Prostate gland (tissue), 2 donors: ENCODE results near the gene CD180. TPM values are rescaled to one million over a fixed set of nuclear protein-coding genes. Genes with fewer than 3 reads are reported as not detected.

Experiments
- DNase-seq: peaks from one replicate; pipeline ENCODE4 v3.0.0-alpha.2; 2019; ENCODE audit warnings: low spot score
- H3K27ac ChIP-seq, 2 donors: fragments of 200-600 bp; sonication (generic); 2 replicates each; pipeline ENCODE4 v1.5.1; 2017 to 2019
- H3K27me3 ChIP-seq: fragments of 200-600 bp; sonication (generic); replicated peaks from 2 replicates; pipeline ENCODE4 v1.5.1; 2019; ENCODE audit not compliant: insufficient read depth
- H3K36me3 ChIP-seq, 2 donors: fragments of 200-600 bp; sonication (generic); 1 replicate in 1 of 2; 2 replicates in 1 of 2; pipeline versions ENCODE4 v1.5.1 to v1.8.1; 2017 to 2019
- H3K4me1 ChIP-seq: fragments of 200-600 bp; sonication (generic); replicated peaks from 2 replicates; pipeline ENCODE4 v1.5.1; 2019
- H3K4me3 ChIP-seq, 2 donors: fragments of 200-600 bp; sonication (generic); 2 replicates each; pipeline ENCODE4 v1.5.1; 2017 to 2019
- H3K9me3 ChIP-seq: fragments of 200-600 bp; sonication (generic); 2 replicates; pipeline ENCODE4 v1.5.1; 2017
- CTCF ChIP-seq, 4 experiments: fragments of 200-600 bp in 2 of 4; fragments of 450-650 bp in 2 of 4; sonication (generic) in 2 of 4; IDR thresholded peaks; 1 replicate in 3 of 4; 2 replicates in 1 of 4; pipeline ENCODE4 v1.5.1; 2016 to 2019; ENCODE audit warnings: antibody characterized with exemption in 4 of 4, mild to moderate bottlenecking in 2 of 4, moderate library complexity in 2 of 4
- POLR2A ChIP-seq: fragments of 450-650 bp; IDR thresholded peaks from one replicate; pipeline ENCODE4 v1.6.1; 2016; ENCODE audit warnings: antibody characterized with exemption, mild to moderate bottlenecking
- POLR2AphosphoS5 ChIP-seq: sonication (generic); formaldehyde crosslinking; IDR thresholded peaks from one replicate; pipeline ENCODE4 v1.6.1; 2017; ENCODE audit warnings: antibody characterized with exemption
- WGBS: methylation state at CpG from one replicate; pipeline ENCODE4 v1.1.5; 2018; 5-methylcytosine and 5-hydroxymethylcytosine counted together
- intact Hi-C: fragments of 100-400 bp; cut with DNase I; formaldehyde crosslinking; loops from one replicate; pipeline ENCODE4 v1.14.2; 2022
- total RNA-seq, 2 donors: library from RNA; depleted of rRNA; stranded (reverse); fragments of >200 nt; gene quantifications; one replicate each; pipeline ENCODE4 v1.1.0, GENCODE V29; 2016

CD180 gene
- total RNA-seq, 2 donors from 2014 or later = 0.18 to 0.68 TPM

DNA sequence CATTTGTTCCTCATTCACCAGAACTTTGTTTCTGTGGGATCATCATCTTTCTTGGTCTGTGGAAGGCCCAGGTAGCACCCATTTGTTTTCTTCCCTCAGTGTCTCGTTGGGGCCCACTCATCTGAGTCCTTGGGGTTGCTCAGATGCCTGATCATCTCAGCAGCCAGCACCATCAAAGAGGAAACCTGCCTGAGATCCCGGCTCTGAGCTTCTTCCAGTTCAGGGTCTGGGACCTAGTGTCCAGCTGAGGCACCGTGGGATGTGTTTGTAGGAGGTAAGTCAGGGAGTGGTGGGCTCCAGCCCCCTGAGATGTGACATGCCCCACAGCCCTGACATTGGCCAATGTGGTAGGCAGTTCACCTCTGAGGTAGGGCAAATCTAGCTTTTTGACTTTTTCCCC is 9.4 kb upstream of the CD180 start:
- no peaks in the 10 kb centered on the region for H3K36me3 ChIP-seq
- H3K27ac ChIP-seq = no peak overlapping the region
- no peaks in the 10 kb centered on the region for H3K27me3 ChIP-seq
- H3K9me3 ChIP-seq = no peaks in the 10 kb centered on the region
- no peak overlapping the region for H3K4me3 ChIP-seq
- H3K4me1 ChIP-seq = no peaks in the 10 kb centered on the region
- WGBS = 89% methylated on average over 3 of the region's 3 CpGs
- TF ChIP-seq POLR2A (no peak), CTCF (IDR thresholded peaks at IDR 0.05) (no peak), POLR2AphosphoS5 (no peak)
- intact Hi-C loops = loop anchor here (5.0 to 10.0 kb wide), 2 partner anchors 221 to 394 kb away; no protein-coding TSS in a partner anchor
- no peak for DNase-seq

GRCh38 chr5:67204821-67205220 is 8.2 kb upstream of the CD180 start:
- no peak for DNase-seq

GRCh38 chr5:67203701-67204074 is 7.1 kb upstream of the CD180 start:
- Histone ChIP-seq H3K27me3 (no peaks in the 10 kb centered on the region), H3K4me1 (no peaks in the 10 kb centered on the region), H3K4me3 (no peak overlapping the region), H3K36me3 (no peaks in the 10 kb centered on the region), H3K9me3 (no peaks in the 10 kb centered on the region), H3K27ac (no peak overlapping the region)
- WGBS = 61% methylated on average over 2 of the region's 2 CpGs
- intact Hi-C loops = loop anchor here (10.0 kb wide), 1 partner anchor 219 kb away; no protein-coding TSS in a partner anchor
- DNase-seq = no peak
- TF ChIP-seq CTCF (IDR thresholded peaks at IDR 0.05) (no peak), POLR2A (no peak), POLR2AphosphoS5 (no peak)

More at GRCh38 chr5:67204821-67205220, 8.2 kb upstream of the CD180 start:
- Histone ChIP-seq H3K27me3 (no peaks in the 10 kb centered on the region), H3K4me3 (no peak overlapping the region), H3K36me3 (no peaks in the 10 kb centered on the region), H3K27ac (no peak overlapping the region), H3K4me1 (no peaks in the 10 kb centered on the region), H3K9me3 (no peaks in the 10 kb centered on the region)
- WGBS = 88% methylated on average over 5 of the region's 5 CpGs
- intact Hi-C loops = loop anchor here (5.0 to 10.0 kb wide), 2 partner anchors 220 to 393 kb away; no protein-coding TSS in a partner anchor
- TF ChIP-seq CTCF (IDR thresholded peaks at IDR 0.05) = no peak
- no peak for TF ChIP-seq POLR2A
- TF ChIP-seq POLR2AphosphoS5 = no peak

DNA sequence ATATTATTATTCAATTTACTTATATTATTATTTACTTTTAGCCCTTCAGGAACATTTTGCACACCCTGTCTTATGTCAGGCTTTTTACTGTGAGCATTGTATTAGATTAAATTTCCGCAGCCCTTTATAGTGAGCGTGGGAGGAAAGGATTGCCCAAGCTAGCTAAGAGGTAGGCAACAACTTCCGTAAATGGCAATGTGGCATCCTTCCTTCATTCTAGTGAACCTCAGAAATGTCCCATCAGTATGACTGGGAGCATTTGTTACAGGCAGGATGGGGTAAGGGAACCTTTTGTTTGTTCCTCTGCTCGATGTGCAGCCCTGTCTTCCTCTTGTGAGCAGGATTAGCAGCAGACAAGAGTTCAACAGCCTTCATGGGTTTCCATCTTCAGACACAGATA is 6.2 kb upstream of the CD180 start:
- DNase-seq = no peak
- H3K27me3 ChIP-seq = no peaks in the 10 kb centered on the region
- TF ChIP-seq POLR2AphosphoS5 (no peak), CTCF (IDR thresholded peaks at IDR 0.05) (no peak), POLR2A (no peak)
- intact Hi-C loops = loop anchor here (10.0 kb wide), 1 partner anchor 218 kb away; no protein-coding TSS in a partner anchor
- no peak overlapping the region for H3K27ac ChIP-seq
- no peak overlapping the region for H3K4me3 ChIP-seq
- no peaks in the 10 kb centered on the region for H3K9me3 ChIP-seq
- no peaks in the 10 kb centered on the region for H3K4me1 ChIP-seq
- H3K36me3 ChIP-seq = no peaks in the 10 kb centered on the region
- 87% methylated on average over 4 of the region's 4 CpGs for WGBS

DNA sequence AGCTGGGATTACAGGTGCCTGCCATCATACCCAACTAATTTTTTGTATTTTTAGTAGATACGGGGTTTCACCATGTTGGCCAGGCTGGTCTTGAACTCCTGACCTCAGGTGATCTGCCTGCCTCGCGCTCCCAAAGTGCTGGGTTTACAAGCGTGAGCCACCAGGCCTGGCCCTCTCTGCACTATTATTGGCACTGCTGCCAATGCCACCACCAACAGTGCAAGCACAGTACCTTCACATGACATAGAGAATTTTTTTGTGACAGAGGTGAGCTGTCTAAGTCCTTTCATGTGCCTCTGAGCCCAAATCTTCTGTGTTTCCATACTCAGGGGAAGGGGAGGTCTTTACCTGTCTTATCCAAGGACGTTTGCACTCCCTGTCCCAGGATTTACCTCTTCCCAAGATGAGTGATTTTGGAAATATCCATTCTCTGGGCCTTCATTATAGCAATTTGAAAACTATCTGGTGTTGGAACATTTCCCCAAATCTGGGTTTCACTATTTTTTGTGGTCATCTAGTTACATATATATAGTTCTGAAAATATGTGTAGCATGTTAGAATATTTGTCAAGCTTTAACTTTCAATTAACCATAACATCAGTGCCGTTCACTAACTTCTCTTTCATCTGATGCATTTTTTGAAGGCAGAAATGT is 5.4 kb upstream of the CD180 start:
- 87% methylated on average over 6 of the region's 6 CpGs for WGBS
- intact Hi-C loops = loop anchor here (10.0 kb wide), 1 partner anchor 217 kb away; no protein-coding TSS in a partner anchor

More for the DNA sequence above, 5.4 kb upstream of the CD180 start:
- no peak for DNase-seq
- TF ChIP-seq POLR2AphosphoS5 (no peak), POLR2A (no peak), CTCF (IDR thresholded peaks at IDR 0.05) (no peak)
- H3K4me3 ChIP-seq = no peak overlapping the region
- no peaks in the 10 kb centered on the region for H3K36me3 ChIP-seq
- no peak overlapping the region for H3K27ac ChIP-seq
- no peaks in the 10 kb centered on the region for H3K4me1 ChIP-seq
- H3K9me3 ChIP-seq = no peaks in the 10 kb centered on the region
- no peaks in the 10 kb centered on the region for H3K27me3 ChIP-seq
